SJCRH30 (cell line): ENCODE data around the gene RNF44. TPM values are rescaled to one million over a fixed set of nuclear protein-coding genes. Genes with fewer than 3 reads are reported as not detected.
"Not testable (repeated sequence)": the region's sequence is repeated elsewhere in the genome, so short reads cannot be mapped to it uniquely, and the experiment has no call there.

Experiments
- DNase-seq, 2 experiments: peaks; one replicate each; pipeline ENCODE4 v3.0.0-alpha.2; 2015 to 2020
- H3K27ac ChIP-seq: fragments of 250-450 bp; sonication (Bioruptor Pico); 2 replicates; pipeline ENCODE4 v1.5.1; 2020; ENCODE audit warnings: mild to moderate bottlenecking, moderate library complexity
- H3K27me3 ChIP-seq: fragments of 250-450 bp; sonication (Bioruptor Pico); 2 replicates; pipeline ENCODE4 v1.5.1; 2020; ENCODE audit warnings: mild to moderate bottlenecking, moderate library complexity
- H3K36me3 ChIP-seq: fragments of 250-450 bp; sonication (Bioruptor Pico); 2 replicates; pipeline ENCODE4 v1.5.1; 2020; ENCODE audit warnings: mild to moderate bottlenecking, moderate library complexity
- H3K4me1 ChIP-seq: fragments of 250-450 bp; sonication (Bioruptor Pico); 2 replicates; pipeline ENCODE4 v1.5.1; 2020; ENCODE audit warnings: mild to moderate bottlenecking, moderate library complexity
- H3K4me3 ChIP-seq: fragments of 250-450 bp; sonication (Bioruptor Pico); 2 replicates; pipeline ENCODE4 v1.5.1; 2020; ENCODE audit warnings: mild to moderate bottlenecking, moderate library complexity
- H3K9me3 ChIP-seq: fragments of 250-450 bp; sonication (Bioruptor Pico); replicated peaks from 2 replicates; pipeline ENCODE4 v1.5.1; 2020; ENCODE audit warnings: mild to moderate bottlenecking, moderate library complexity
- total RNA-seq: library from RNA; depleted of rRNA; stranded (reverse); fragments of >200 nt; shearing (Covaris generic); gene quantifications from 2 replicates; pipeline ENCODE4 v1.2.3, GENCODE V29; 2014

RNF44 gene
- total RNA-seq, 1 experiment from 2014 or later, result 29.0 TPM

- H3K36me3 ChIP-seq, result no peaks in the 10 kb centered on the region
- H3K27ac ChIP-seq, result no peak overlapping the region
- H3K27me3 ChIP-seq, result peaks cover 5% of the 10 kb centered on the region; the same call in 1 of the 2 replicates
- H3K4me3 ChIP-seq, result no peak overlapping the region
- H3K9me3 ChIP-seq, result no peaks in the 10 kb centered on the region
- peaks cover 5% of the 10 kb centered on the region for H3K4me1 ChIP-seq
- no peak for DNase-seq
Observed at GRCh38 chr5:176562189-176562588, 25.0 kb upstream of the RNF44 start.

DNA sequence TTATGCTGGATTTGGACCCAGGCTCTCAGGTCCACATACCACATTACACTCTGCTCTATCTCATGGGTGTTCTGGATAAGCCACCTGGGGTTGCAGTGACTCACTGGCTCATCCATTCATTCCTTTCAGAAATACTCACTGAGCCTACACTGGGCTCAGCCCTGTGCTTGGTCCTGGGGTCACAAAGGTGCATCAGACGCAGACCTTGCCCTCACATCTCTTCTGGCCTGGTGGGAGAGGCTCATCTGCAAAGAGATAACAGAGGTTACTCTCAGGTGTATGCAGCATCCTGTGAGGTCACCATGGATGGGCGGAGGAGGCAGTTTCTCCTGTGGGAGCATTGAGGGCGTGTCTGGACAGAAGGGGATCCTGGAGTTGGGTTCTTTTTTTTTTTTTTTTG is 24.1 kb upstream of the RNF44 start:
- H3K4me1 ChIP-seq, result peaks cover 5% of the 10 kb centered on the region
- no peak overlapping the region for H3K4me3 ChIP-seq
- H3K27me3 ChIP-seq, result peaks cover 5% of the 10 kb centered on the region; the same call in 1 of the 2 replicates
- H3K27ac ChIP-seq, result no peak overlapping the region
- no peak for DNase-seq
- no peaks in the 10 kb centered on the region for H3K36me3 ChIP-seq
- H3K9me3 ChIP-seq, result no peaks in the 10 kb centered on the region

- H3K9me3 ChIP-seq, result no peaks in the 10 kb centered on the region
- no peak for DNase-seq
- H3K4me1 ChIP-seq, result peaks cover 5% of the 10 kb centered on the region
- H3K36me3 ChIP-seq, result no peaks in the 10 kb centered on the region
- peaks cover 5% of the 10 kb centered on the region; the same call in 1 of the 2 replicates for H3K27me3 ChIP-seq
- H3K27ac ChIP-seq, result no peak overlapping the region
- H3K4me3 ChIP-seq, result no peak overlapping the region
Observed at GRCh38 chr5:176560364-176560763, 23.2 kb upstream of the RNF44 start.

DNA sequence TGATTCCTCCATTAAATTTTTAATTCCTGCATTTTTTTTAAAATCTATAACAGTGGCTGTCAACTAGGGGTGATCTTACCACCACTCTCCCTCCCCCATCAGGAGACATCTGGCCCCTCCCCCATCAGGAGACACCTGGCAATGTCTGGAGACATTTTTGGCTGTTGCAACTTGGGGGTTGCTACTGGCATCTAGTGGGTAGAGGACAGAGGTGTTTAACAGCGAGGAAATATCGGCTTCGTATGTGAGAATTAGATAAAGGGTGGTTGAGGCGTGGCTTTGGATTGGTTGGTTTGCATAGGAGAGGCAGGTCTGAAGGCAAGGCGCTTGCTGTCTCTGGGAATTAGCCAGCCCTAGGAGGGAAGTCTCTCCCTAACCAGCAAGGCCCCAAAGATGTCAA is 22.5 kb upstream of the RNF44 start:
- Histone ChIP-seq H3K27me3 (peaks cover 5% of the 10 kb centered on the region; the same call in 1 of the 2 replicates), H3K27ac (no peak overlapping the region), H3K4me3 (no peak overlapping the region), H3K36me3 (no peaks in the 10 kb centered on the region), H3K4me1 (peaks cover 5% of the 10 kb centered on the region), H3K9me3 (no peaks in the 10 kb centered on the region)
- no peak for DNase-seq

GRCh38 chr5:176557846-176558245 is 20.6 kb upstream of the RNF44 start:
- no peak for DNase-seq
- Histone ChIP-seq H3K27me3 (peaks cover 11% of the 10 kb centered on the region; the same call in 1 of the 2 replicates), H3K36me3 (no peaks in the 10 kb centered on the region), H3K27ac (no peak overlapping the region), H3K4me3 (no peak overlapping the region), H3K9me3 (no peaks in the 10 kb centered on the region), H3K4me1 (peaks cover 5% of the 10 kb centered on the region; the same call in 1 of the 2 replicates)

DNA sequence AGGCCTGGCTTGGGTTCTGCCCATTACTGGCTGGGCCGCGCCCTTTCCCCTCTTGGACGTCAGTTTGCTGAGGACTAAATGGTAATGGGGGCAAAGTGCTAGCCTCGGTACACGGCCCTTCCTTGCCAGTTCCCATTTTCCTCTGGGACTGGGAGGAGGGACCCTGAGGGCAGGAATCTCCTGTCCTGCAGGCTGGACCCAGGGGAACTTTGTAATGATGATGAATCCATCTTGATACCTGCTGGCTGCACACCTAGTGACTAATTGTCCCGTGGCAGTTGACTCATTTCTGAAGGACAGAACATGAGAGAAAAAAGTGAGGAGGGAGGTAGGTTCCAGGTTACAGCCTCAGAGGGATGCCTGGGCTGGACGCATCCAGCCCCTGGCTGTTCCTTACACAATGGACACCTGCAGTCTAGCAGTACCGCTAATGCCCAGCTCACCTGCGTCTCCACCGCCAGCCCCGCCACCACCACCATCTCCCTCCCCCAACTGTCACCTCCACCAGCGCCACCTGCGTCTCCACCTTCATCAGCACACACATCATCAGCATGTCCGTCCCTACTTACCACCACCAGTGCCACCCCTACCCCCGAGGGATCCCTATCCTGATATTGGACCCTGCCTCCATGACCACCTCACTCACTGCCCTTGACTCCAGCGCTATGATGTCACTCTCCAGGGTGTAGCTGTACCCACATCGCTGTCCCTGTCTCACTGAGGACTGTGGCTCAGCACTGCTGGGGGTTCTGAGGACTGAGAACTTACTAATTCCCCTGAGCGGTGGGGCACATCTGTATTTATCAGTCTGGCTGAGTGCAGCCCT is 16.3 kb upstream of the RNF44 start:
- no peak for DNase-seq
- Histone ChIP-seq H3K9me3 (no peaks in the 10 kb centered on the region), H3K27me3 (peaks cover 10% of the 10 kb centered on the region; the same call in 1 of the 2 replicates), H3K4me3 (no peak overlapping the region), H3K27ac (no peak overlapping the region), H3K4me1 (peaks cover 5% of the 10 kb centered on the region; the same call in 1 of the 2 replicates), H3K36me3 (no peaks in the 10 kb centered on the region)

DNA sequence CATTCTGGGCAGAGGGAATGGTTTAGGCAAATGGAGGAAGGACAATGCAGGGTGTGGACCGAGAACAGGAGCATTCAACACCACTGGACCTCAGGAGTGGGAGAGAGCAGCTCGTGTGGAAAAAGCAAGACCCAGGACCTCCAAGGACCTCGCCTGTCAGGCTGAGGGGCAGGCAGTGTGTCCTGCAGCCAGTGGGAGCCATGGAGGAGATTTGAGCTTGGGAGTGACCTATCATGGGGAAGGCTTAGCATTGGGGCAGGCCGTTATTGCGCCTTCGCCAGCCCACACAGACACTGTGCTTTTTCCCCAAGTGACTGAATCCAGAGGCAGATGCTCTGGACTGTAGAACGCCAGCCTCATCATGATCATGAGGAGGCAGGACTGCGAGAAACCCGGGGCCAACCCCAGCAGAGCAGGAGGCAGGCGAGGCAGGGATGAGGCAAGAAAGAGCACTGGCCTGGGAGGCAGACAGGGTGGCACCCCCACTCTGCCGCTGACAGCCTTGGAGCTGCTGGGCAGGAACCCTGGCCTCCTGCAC is 15.2 kb upstream of the RNF44 start:
- Histone ChIP-seq H3K4me1 (peaks cover 5% of the 10 kb centered on the region; the same call in 1 of the 2 replicates), H3K4me3 (no peak overlapping the region), H3K9me3 (no peaks in the 10 kb centered on the region), H3K27me3 (peaks cover 10% of the 10 kb centered on the region; the same call in 1 of the 2 replicates), H3K36me3 (no peaks in the 10 kb centered on the region), H3K27ac (no peak overlapping the region)
- no peak for DNase-seq

DNA sequence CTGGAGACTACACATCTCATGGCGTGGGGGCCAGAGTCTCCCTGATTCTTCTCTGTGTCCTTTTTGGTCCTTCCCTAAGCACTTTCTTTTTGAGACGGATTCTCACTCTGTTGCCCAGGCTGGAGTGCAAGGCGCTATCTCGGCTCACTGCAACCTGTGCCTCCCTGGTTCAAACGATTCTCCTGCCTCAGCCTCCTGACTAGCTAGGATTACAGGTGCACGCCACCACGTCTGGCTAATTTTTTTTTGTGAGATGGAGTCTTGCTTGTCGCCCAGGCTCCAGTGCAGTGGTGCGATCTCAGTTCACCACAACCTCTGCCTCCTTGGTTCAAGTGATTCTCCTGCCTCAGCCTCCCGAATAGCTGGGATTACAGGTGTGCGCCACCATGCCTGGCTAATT is 13.7 kb upstream of the RNF44 start:
- not testable (repeated sequence) for H3K27ac ChIP-seq, DNase-seq, H3K4me1 ChIP-seq, H3K36me3 ChIP-seq, H3K4me3 ChIP-seq, H3K27me3 ChIP-seq, H3K9me3 ChIP-seq

GRCh38 chr5:176550275-176550831 is 13.2 kb upstream of the RNF44 start:
- no peak overlapping the region for H3K4me3 ChIP-seq
- H3K36me3 ChIP-seq, result no peaks in the 10 kb centered on the region
- no peaks in the 10 kb centered on the region for H3K9me3 ChIP-seq
- no peak for DNase-seq
- H3K27me3 ChIP-seq, result peaks cover 10% of the 10 kb centered on the region; the same call in 1 of the 2 replicates
- no peak overlapping the region for H3K27ac ChIP-seq
- H3K4me1 ChIP-seq, result peaks cover 5% of the 10 kb centered on the region; the same call in 1 of the 2 replicates

GRCh38 chr5:176549871-176550270 is 12.7 kb upstream of the RNF44 start:
- H3K9me3 ChIP-seq, result no peaks in the 10 kb centered on the region
- H3K4me1 ChIP-seq, result peaks cover 5% of the 10 kb centered on the region; the same call in 1 of the 2 replicates
- H3K4me3 ChIP-seq, result no peak overlapping the region
- DNase-seq, result no peak
- no peak overlapping the region for H3K27ac ChIP-seq
- H3K36me3 ChIP-seq, result no peaks in the 10 kb centered on the region
- H3K27me3 ChIP-seq, result peaks cover 10% of the 10 kb centered on the region; the same call in 1 of the 2 replicates

GRCh38 chr5:176548967-176549444 is 11.8 kb upstream of the RNF44 start, which contains the start of gene CDHR2:
Gene CDHR2 (plus strand): TSS chr5:176549342. CDS start chr5:176565353, 16,011 bp downstream.
- Histone ChIP-seq H3K4me1 (peaks cover 6% of the 10 kb centered on the region; the same call in 1 of the 2 replicates), H3K27me3 (peaks cover 4% of the 10 kb centered on the region; the same call in 1 of the 2 replicates), H3K36me3 (no peaks in the 10 kb centered on the region), H3K27ac (no peak within 1 kb of the TSS), H3K4me3 (no peak within 1 kb of the TSS), H3K9me3 (no peaks in the 10 kb centered on the region)
- no peak for DNase-seq

DNA sequence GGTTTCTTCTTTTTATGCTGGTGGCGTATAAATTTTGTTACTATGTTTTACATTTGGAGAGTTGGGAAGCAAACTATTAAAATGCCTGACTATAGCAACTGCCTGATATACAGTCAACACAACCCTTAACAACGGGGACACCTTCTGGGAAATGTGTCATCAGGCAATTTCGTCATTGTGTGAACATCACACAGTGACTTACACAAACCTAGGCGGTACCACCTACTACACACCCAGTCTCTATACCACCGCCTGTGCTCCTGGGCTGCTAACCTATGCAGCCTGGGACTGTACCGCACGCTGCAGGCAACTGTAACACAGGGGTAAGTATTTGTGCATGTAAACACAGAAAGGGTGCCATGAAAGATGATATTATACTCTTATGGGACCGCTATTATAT is 10.6 kb upstream of the RNF44 start:
- Histone ChIP-seq H3K9me3 (no peaks in the 10 kb centered on the region), H3K36me3 (no peaks in the 10 kb centered on the region), H3K4me1 (0 out of 2 replicates have a peak, but pooled peaks cover 3% of the 10 kb centered on the region), H3K27ac (no peak overlapping the region), H3K4me3 (no peak overlapping the region), H3K27me3 (0 out of 2 replicates have a peak, but pooled peaks cover 4% of the 10 kb centered on the region)
- no peak for DNase-seq

DNA sequence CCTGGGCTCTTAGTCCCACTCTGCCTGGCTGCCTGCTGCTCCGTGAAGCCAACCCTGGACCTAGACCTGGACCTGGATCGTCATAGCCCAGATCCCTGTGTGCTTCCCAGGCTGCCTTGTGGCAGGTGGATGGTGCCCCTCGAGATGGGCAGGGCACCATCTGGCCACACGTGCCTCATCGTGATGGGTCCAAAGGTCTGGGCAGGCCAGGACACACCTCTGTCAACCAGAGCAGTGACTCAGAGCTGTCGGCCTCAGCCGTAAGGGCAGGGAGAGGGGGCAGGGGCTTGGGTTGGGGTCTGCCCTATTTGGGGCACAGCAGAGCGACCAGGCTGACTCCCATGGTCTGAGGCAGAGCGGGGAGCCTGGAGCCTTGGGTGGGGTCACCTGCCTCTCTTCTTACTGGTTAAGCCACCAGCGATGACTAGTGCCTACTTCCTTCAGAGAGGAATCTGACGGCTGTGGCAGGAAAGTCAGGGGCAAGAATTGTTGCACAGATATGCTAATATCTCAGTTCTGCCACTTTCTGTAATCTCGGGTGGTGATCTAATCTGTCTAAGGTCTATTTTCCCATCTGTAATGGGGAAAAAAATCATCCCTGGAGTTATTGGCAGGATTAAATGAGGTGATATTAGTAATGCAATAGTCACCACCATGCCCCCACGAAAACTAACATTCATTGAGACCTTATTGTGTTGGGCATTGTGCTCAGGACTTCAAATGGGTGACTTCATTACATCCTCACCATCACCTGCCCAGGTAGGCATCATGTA is 8.7 kb upstream of the RNF44 start:
- Histone ChIP-seq H3K4me3 (no peak overlapping the region), H3K4me1 (peaks cover 17% of the 10 kb centered on the region), H3K9me3 (no peaks in the 10 kb centered on the region), H3K27me3 (no peaks in the 10 kb centered on the region), H3K27ac (no peak overlapping the region), H3K36me3 (no peaks in the 10 kb centered on the region)
- no peak for DNase-seq

- H3K9me3 ChIP-seq, result no peaks in the 10 kb centered on the region
- H3K4me1 ChIP-seq, result peaks cover 17% of the 10 kb centered on the region
- H3K36me3 ChIP-seq, result no peaks in the 10 kb centered on the region
- no peak overlapping the region for H3K4me3 ChIP-seq
- no peak overlapping the region for H3K27ac ChIP-seq
- H3K27me3 ChIP-seq, result no peaks in the 10 kb centered on the region
- no peak for DNase-seq
Observed at GRCh38 chr5:176545388-176545736, 8.2 kb upstream of the RNF44 start.
